ENCODE measurements around the gene ACAD10. TPM values are rescaled to one million over a fixed set of nuclear protein-coding genes. Genes with fewer than 3 reads are reported as not detected.
A peak's percentile ranks its signal among the peaks of the same experiment; 100 is the strongest.

ACAD10 gene
- total and polyA plus RNA-seq, 2 of the 13 experiments (the other 11 are each of a cell fraction or from before 2014, with no cell fraction given) = 15.2 to 16.3 TPM

GRCh38 chr12:111766608-111767361 is 80.9 kb downstream of the ACAD10 start, which contains the start of gene ALDH2 (continued):
- TF ChIP-seq TOE1 (CRISPR knock-in tag; IDR thresholded peaks at IDR 0.05) (no peak), ZNF766 (CRISPR knock-in tag; IDR thresholded peaks at IDR 0.05; ENCODE audit: borderline replicate concordance) (no peak), ZNF616 (CRISPR knock-in tag; IDR thresholded peaks at IDR 0.05; ENCODE audit: low read depth) (no peak), ELK4 (CRISPR knock-in tag; IDR thresholded peaks at IDR 0.05; ENCODE audit: borderline replicate concordance) (no peak), ZFY (CRISPR knock-in tag; IDR thresholded peaks at IDR 0.05) (peak; percentile 96), ZNF784 (CRISPR knock-in tag; IDR thresholded peaks at IDR 0.05; ENCODE audit: borderline replicate concordance) (no peak), CBFB (CRISPR knock-in tag; IDR thresholded peaks at IDR 0.05) (peak; percentile 66; the same call in 1 of the 2 replicates), SOX6 (IDR thresholded peaks at IDR 0.05) (no peak), SOX6 (CRISPR knock-in tag; IDR thresholded peaks at IDR 0.05) (peak; percentile 47), CHD2 (IDR thresholded peaks at IDR 0.05; ENCODE audit: low read depth, low read length) (no peak), ZUFSP (CRISPR knock-in tag; IDR thresholded peaks at IDR 0.05; ENCODE audit: borderline replicate concordance) (no peak), PHF8 (CRISPR knock-in tag; IDR thresholded peaks at IDR 0.05) (peak; percentile 90), ZNF768 (CRISPR knock-in tag; IDR thresholded peaks at IDR 0.05) (peak; percentile 63), ZFP82 (CRISPR knock-in tag; IDR thresholded peaks at IDR 0.05; ENCODE audit: borderline replicate concordance) (no peak), ZNF83 (CRISPR knock-in tag; IDR thresholded peaks at IDR 0.05; ENCODE audit: borderline replicate concordance) (no peak; the same call in 1 of the 2 replicates), SP4 (CRISPR knock-in tag; IDR thresholded peaks at IDR 0.05) (peak; percentile 90), ZNF704 (CRISPR knock-in tag; IDR thresholded peaks at IDR 0.05; ENCODE audit: borderline replicate concordance) (peak; percentile 81; the same call in 1 of the 2 replicates), POLR2AphosphoS2 (IDR thresholded peaks at IDR 0.05; ENCODE audit: low read depth, low read length) (no peak), SYNCRIP (IDR thresholded peaks at IDR 0.05; ENCODE audit: insufficient read depth, low read depth, low read length) (no peak), ZNF558 (CRISPR knock-in tag; IDR thresholded peaks at IDR 0.05; ENCODE audit: borderline replicate concordance) (no peak), RAD51 (IDR thresholded peaks at IDR 0.05; ENCODE audit: borderline replicate concordance) (no peak), ZNF281 (CRISPR knock-in tag; IDR thresholded peaks at IDR 0.05; ENCODE audit: borderline replicate concordance) (no peak), ZSCAN12 (CRISPR knock-in tag; IDR thresholded peaks at IDR 0.05) (0 out of 2 replicates have a peak, but pooled peaks have one; percentile 63)

All from HepG2 (cell line).